NCI-H2107 (cell line): ENCODE measurements around the gene SVOPL.

Source experiments
- DNase-seq: peaks from one replicate; lab custom pipeline; 2025; lab: John Stamatoyannopoulos, UW

SVOPL gene

GRCh38 chr7:138607216-138608126 lies 93.7 kb downstream of the SVOPL start:
- DNase-seq: no peak

GRCh38 chr7:138606236-138606635 lies 94.9 kb downstream of the SVOPL start:
- no peak for DNase-seq

- no peak for DNase-seq
Observed at GRCh38 chr7:138603549-138604318, 97.4 kb downstream of the SVOPL start.

- no peak for DNase-seq
Observed at GRCh38 chr7:138602451-138602850, 98.7 kb downstream of the SVOPL start.

- DNase-seq: no peak
Observed at GRCh38 chr7:138595454-138595853, 105.7 kb downstream of the SVOPL start.

- DNase-seq: no peak
Observed at GRCh38 chr7:138590154-138590553, 111.0 kb downstream of the SVOPL start.

- no peak for DNase-seq
Observed at GRCh38 chr7:138588986-138589385, 112.2 kb downstream of the SVOPL start.

- no peak for DNase-seq
Observed at GRCh38 chr7:138587485-138587884, 113.7 kb downstream of the SVOPL start.

- DNase-seq: no peak
Observed at GRCh38 chr7:138585283-138585993, 115.7 kb downstream of the SVOPL start.

GRCh38 chr7:138584696-138585095 lies 116.5 kb downstream of the SVOPL start:
- DNase-seq: no peak

- DNase-seq: no peak
Observed at GRCh38 chr7:138584283-138584682, 116.9 kb downstream of the SVOPL start.

GRCh38 chr7:138581065-138581464 lies 120.1 kb downstream of the SVOPL start:
- no peak for DNase-seq

GRCh38 chr7:138579671-138580070 lies 121.5 kb downstream of the SVOPL start:
- DNase-seq: no peak

- DNase-seq: no peak
Observed at GRCh38 chr7:138579136-138579535, 122.0 kb downstream of the SVOPL start.

GRCh38 chr7:138575897-138576428 lies 125.2 kb downstream of the SVOPL start:
- DNase-seq: no peak

- DNase-seq: no peak
Observed at GRCh38 chr7:138573741-138574140, 127.4 kb downstream of the SVOPL start.

- no peak for DNase-seq
Observed at GRCh38 chr7:138570715-138571114, 130.4 kb downstream of the SVOPL start.

- DNase-seq: no peak
Observed at GRCh38 chr7:138569418-138569817, 131.7 kb downstream of the SVOPL start.

- DNase-seq: no peak
Observed at GRCh38 chr7:138568655-138569054, 132.5 kb downstream of the SVOPL start.

GRCh38 chr7:138565451-138566114 lies 135.6 kb downstream of the SVOPL start:
- no peak for DNase-seq

GRCh38 chr7:138565071-138565450 lies 136.1 kb downstream of the SVOPL start:
- no peak for DNase-seq

GRCh38 chr7:138564365-138564764 lies 136.8 kb downstream of the SVOPL start:
- DNase-seq: no peak
